ENCODE results near the gene GLE1.

The GLE1 gene

DNA sequence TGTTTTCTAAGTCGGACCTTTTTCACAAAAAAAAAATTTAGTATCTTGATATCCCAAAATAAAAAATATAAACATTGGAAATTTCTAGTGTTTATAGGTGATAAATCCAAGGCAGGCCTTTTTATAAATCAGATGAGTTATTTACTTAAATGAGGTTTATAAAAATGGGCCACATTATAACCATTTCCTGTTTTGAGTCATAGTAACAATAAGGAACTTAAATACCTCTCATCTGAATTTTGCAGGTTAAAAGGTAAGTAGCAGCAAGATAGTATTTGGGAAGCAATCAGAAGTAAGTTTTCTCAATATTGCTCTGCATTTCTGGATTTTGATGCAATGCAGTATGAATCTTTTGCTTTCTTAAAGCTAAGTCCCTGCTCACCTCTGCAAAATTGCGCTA is 51.8 kb downstream of the GLE1 start:
- Histone ChIP-seq H3K27me3 (ENCODE audit: control insufficient read depth in 3 of 3, insufficient read depth in 3 of 3, low read depth in 1 of 3, low read length in 3 of 3) (no peaks in the 10 kb centered on the region), H3K9ac (ENCODE audit: low read depth, low read length, poor library complexity) (no peak overlapping the region), H3K4ac (ENCODE audit: low read length) (no peak overlapping the region), H2AFZ (ENCODE audit: low read length) (no peak overlapping the region), H3K36me3 (replicated peaks in 1 of 2; ENCODE audit: control insufficient read depth in 2 of 2, insufficient read depth in 2 of 2, low read length in 2 of 2) (no peaks in the 10 kb centered on the region), H3K79me1 (ENCODE audit: low read depth, low read length) (peaks cover 3% of the 10 kb centered on the region), H3K4me3 (ENCODE audit: low read length in 2 of 2) (no peak overlapping the region), H4K91ac (ENCODE audit: low read depth, low read length, poor library complexity) (no peak overlapping the region), H3K18ac (ENCODE audit: low read length) (no peak overlapping the region), H3K9me3 (replicated peaks in 1 of 2; ENCODE audit: control insufficient read depth in 2 of 2, insufficient read depth in 1 of 2, low read depth in 1 of 2, low read length in 2 of 2) (no peaks in the 10 kb centered on the region), H3K4me2 (ENCODE audit: insufficient read depth, low read length, poor library complexity, severe bottlenecking) (no peak overlapping the region), H2BK120ac (ENCODE audit: low read depth, low read length) (no peak overlapping the region), H3K27ac (replicated peaks; ENCODE audit: low read length) (no peak overlapping the region), H3K4me1 (ENCODE audit: control insufficient read depth in 2 of 2, insufficient read depth in 1 of 2, low read depth in 1 of 2, low read length in 2 of 2) (peaks cover 20 to 37% of the 10 kb centered on the region in 2 donors), H2BK12ac (ENCODE audit: low read length) (no peak overlapping the region), H4K8ac (ENCODE audit: low read depth, low read length) (no peak overlapping the region), H2BK5ac (ENCODE audit: low read length) (no peak overlapping the region), H2BK15ac (ENCODE audit: low read length) (no peak overlapping the region), H2AK5ac (ENCODE audit: low read depth, low read length) (no peak overlapping the region), H3K23ac (ENCODE audit: low read depth, low read length, poor library complexity) (no peak overlapping the region), H3K14ac (ENCODE audit: low read length) (no peak overlapping the region)
- DNase-seq (ENCODE audit: low spot score) = no peak
- no CpG with 5 or more reads among the region's 2 CpGs for WGBS, 2 donors (ENCODE audit: extremely low coverage in 2 of 2, insufficient read length in 2 of 2, insufficient replicate concordance in 1 of 2)

DNA sequence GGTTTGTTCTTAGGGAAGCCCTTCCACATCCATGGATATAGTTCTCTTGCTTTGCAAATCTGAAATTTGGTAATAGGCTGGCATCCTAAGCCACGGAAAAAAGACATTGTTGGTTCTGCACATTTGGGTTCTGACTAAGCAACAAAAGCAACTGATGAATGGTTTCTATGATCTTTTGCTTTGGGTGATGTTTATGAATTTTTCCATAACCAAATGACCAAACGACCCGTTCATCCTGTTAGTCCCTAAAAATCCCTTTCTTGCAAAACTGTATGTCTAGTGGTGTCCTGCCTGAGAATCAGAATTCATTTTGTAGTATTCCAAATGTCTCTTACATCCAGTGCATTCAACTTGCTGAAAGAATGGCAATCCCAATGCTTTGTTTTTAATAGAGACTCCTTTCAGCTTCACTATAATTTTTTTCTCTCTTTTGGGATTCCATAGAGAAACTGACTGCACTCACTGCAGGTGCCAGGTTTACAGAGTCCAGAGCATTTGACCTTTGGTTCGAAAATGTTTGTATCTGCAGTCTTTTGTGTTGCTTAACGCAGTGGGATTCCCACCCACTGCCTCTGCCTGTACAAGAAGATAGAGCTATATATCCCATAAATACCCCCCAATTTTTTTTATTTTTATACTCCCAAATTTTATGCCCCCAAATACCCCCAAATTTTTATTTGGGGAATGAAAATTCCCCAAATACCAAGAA is 52.6 kb downstream of the GLE1 start:
- no peak overlapping the region for H3K4ac ChIP-seq (ENCODE audit: low read length)
- no peak overlapping the region for H2BK5ac ChIP-seq (ENCODE audit: low read length)
- H3K9ac ChIP-seq (ENCODE audit: low read depth, low read length, poor library complexity) = no peak overlapping the region
- no peak overlapping the region for H2AFZ ChIP-seq (ENCODE audit: low read length)
- H3K4me2 ChIP-seq (ENCODE audit: insufficient read depth, low read length, poor library complexity, severe bottlenecking) = no peak overlapping the region
- no peak overlapping the region for H3K4me3 ChIP-seq (ENCODE audit: low read length in 2 of 2)
- peaks cover 3% of the 10 kb centered on the region for H3K79me1 ChIP-seq (ENCODE audit: low read depth, low read length)
- H2BK120ac ChIP-seq (ENCODE audit: low read depth, low read length) = no peak overlapping the region
- H3K9me3 ChIP-seq (replicated peaks in 1 of 2; ENCODE audit: control insufficient read depth in 2 of 2, insufficient read depth in 1 of 2, low read depth in 1 of 2, low read length in 2 of 2) = no peaks in the 10 kb centered on the region
- WGBS, 2 donors (ENCODE audit: extremely low coverage in 2 of 2, insufficient read length in 2 of 2, insufficient replicate concordance in 1 of 2) = no CpG with 5 or more reads among the region's 5 CpGs
- no peak overlapping the region for H4K8ac ChIP-seq (ENCODE audit: low read depth, low read length)
- H4K91ac ChIP-seq (ENCODE audit: low read depth, low read length, poor library complexity) = no peak overlapping the region
- H3K27ac ChIP-seq (replicated peaks; ENCODE audit: low read length) = no peak overlapping the region
- no peak overlapping the region for H2BK15ac ChIP-seq (ENCODE audit: low read length)
- no peak for DNase-seq (ENCODE audit: low spot score)
- peaks cover 0 to 5% of the 10 kb centered on the region in 2 donors for H3K36me3 ChIP-seq (replicated peaks in 1 of 2; ENCODE audit: control insufficient read depth in 2 of 2, insufficient read depth in 2 of 2, low read length in 2 of 2)
- H3K4me1 ChIP-seq (ENCODE audit: control insufficient read depth in 2 of 2, insufficient read depth in 1 of 2, low read depth in 1 of 2, low read length in 2 of 2) = peaks cover 19 to 35% of the 10 kb centered on the region in 2 donors
- no peak overlapping the region for H2AK5ac ChIP-seq (ENCODE audit: low read depth, low read length)
- H3K18ac ChIP-seq (ENCODE audit: low read length) = no peak overlapping the region
- H2BK12ac ChIP-seq (ENCODE audit: low read length) = no peak overlapping the region
- no peak overlapping the region for H3K23ac ChIP-seq (ENCODE audit: low read depth, low read length, poor library complexity)
- H3K14ac ChIP-seq (ENCODE audit: low read length) = no peak overlapping the region
- no peaks in the 10 kb centered on the region for H3K27me3 ChIP-seq (ENCODE audit: control insufficient read depth in 3 of 3, insufficient read depth in 3 of 3, low read depth in 1 of 3, low read length in 3 of 3)

DNA sequence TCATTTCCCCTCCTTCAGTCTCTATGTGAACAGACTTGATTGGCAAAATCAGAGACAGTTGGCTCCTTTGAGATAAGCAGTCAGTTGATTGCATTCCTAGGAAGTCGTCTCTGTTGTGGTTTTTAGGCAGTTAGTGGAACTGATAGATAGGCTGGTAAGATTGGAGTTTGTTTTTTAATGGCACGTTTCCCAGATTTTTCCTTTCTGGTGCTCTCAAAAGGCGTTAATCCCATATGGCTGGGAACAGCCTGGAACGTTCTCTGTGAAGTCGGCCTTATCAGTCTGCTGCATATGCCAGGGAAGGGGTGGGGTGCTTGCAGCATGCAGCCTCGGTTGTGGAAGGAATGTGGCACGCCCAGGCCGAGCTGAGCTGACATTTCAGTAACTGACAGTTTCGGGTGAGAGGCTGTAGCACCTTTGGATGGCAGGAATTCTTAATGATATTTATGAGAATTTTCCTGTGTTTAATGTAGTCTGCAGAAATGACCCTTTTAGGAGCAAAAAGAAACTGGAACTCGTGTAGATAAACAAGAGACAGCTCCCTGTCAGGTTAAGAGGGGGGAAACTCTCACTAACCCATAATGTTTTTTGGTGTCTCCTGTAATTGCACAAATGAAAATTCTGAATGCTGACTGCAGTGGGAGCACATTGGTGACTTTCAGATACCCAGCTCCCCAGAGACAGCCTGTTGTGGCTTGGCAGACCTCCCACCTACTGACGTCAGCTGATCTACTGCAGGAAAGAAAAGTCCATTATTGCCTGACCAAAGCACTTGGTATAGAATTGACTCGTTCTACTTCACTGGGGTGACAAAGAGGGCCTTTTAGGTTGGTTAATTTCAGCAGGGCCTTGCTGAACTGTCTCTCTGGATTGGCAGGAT is 54.2 kb downstream of the GLE1 start:
- WGBS, 2 donors (ENCODE audit: extremely low coverage in 2 of 2, insufficient read length in 2 of 2, insufficient replicate concordance in 1 of 2) = no CpG with 5 or more reads among the region's 12 CpGs
- no peak overlapping the region for H2BK15ac ChIP-seq (ENCODE audit: low read length)
- H3K4me2 ChIP-seq (ENCODE audit: insufficient read depth, low read length, poor library complexity, severe bottlenecking) = no peak overlapping the region
- no peak overlapping the region for H2AK5ac ChIP-seq (ENCODE audit: low read depth, low read length)
- H3K23ac ChIP-seq (ENCODE audit: low read depth, low read length, poor library complexity) = no peak overlapping the region
- no peak overlapping the region for H4K91ac ChIP-seq (ENCODE audit: low read depth, low read length, poor library complexity)
- no peak overlapping the region for H2BK12ac ChIP-seq (ENCODE audit: low read length)
- H2BK5ac ChIP-seq (ENCODE audit: low read length) = no peak overlapping the region
- H3K36me3 ChIP-seq (replicated peaks in 1 of 2; ENCODE audit: control insufficient read depth in 2 of 2, insufficient read depth in 2 of 2, low read length in 2 of 2) = peaks cover 0 to 9% of the 10 kb centered on the region in 2 donors
- H3K9me3 ChIP-seq (replicated peaks in 1 of 2; ENCODE audit: control insufficient read depth in 2 of 2, insufficient read depth in 1 of 2, low read depth in 1 of 2, low read length in 2 of 2) = no peaks in the 10 kb centered on the region
- peaks cover 3% of the 10 kb centered on the region for H3K79me1 ChIP-seq (ENCODE audit: low read depth, low read length)
- H3K9ac ChIP-seq (ENCODE audit: low read depth, low read length, poor library complexity) = no peak overlapping the region
- peak overlapping the region; percentile 41 for H3K27ac ChIP-seq (replicated peaks; ENCODE audit: low read length)
- H3K4ac ChIP-seq (ENCODE audit: low read length) = no peak overlapping the region
- no peaks in the 10 kb centered on the region for H3K27me3 ChIP-seq (ENCODE audit: control insufficient read depth in 3 of 3, insufficient read depth in 3 of 3, low read depth in 1 of 3, low read length in 3 of 3)
- H4K8ac ChIP-seq (ENCODE audit: low read depth, low read length) = no peak overlapping the region
- H2BK120ac ChIP-seq (ENCODE audit: low read depth, low read length) = no peak overlapping the region
- H3K4me3 ChIP-seq (ENCODE audit: low read length in 2 of 2) = no peak overlapping the region
- H3K4me1 ChIP-seq (ENCODE audit: control insufficient read depth in 2 of 2, insufficient read depth in 1 of 2, low read depth in 1 of 2, low read length in 2 of 2) = peaks cover 19 to 34% of the 10 kb centered on the region in 2 donors
- no peak overlapping the region for H3K14ac ChIP-seq (ENCODE audit: low read length)
- DNase-seq (ENCODE audit: low spot score) = no peak
- no peak overlapping the region for H2AFZ ChIP-seq (ENCODE audit: low read length)
- no peak overlapping the region for H3K18ac ChIP-seq (ENCODE audit: low read length)

DNA sequence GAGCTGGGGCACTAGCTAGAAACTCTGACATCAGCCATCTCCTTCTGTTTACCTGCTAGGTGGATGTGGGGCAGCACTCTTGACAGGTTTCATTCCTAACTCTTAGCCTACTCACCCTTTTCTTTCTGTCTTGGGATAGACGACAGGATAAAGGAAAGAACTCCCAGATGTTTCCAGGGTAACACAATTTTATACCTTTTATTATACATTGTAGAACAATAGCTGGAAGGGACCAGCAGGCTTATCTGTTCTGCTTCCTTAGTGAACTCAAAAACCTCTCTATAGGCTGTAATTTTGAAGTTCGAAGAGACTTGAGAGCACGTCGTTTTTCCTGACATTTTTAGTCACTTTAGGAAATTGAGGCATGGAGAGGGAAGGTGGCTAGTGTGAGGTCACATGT is 61.1 kb downstream of the GLE1 start:
- Histone ChIP-seq H3K9me3 (replicated peaks in 1 of 2; ENCODE audit: control insufficient read depth in 2 of 2, insufficient read depth in 1 of 2, low read depth in 1 of 2, low read length in 2 of 2) (peaks cover 0 to 2% of the 10 kb centered on the region in 2 donors), H3K27ac (replicated peaks; ENCODE audit: low read length) (no peak overlapping the region), H4K91ac (ENCODE audit: low read depth, low read length, poor library complexity) (no peak overlapping the region), H3K18ac (ENCODE audit: low read length) (no peak overlapping the region), H2AK5ac (ENCODE audit: low read depth, low read length) (no peak overlapping the region), H3K4me3 (ENCODE audit: low read length in 2 of 2) (no peak overlapping the region), H2BK5ac (ENCODE audit: low read length) (no peak overlapping the region), H2BK15ac (ENCODE audit: low read length) (no peak overlapping the region), H2BK120ac (ENCODE audit: low read depth, low read length) (no peak overlapping the region), H2AFZ (ENCODE audit: low read length) (no peak overlapping the region), H3K36me3 (replicated peaks in 1 of 2; ENCODE audit: control insufficient read depth in 2 of 2, insufficient read depth in 2 of 2, low read length in 2 of 2) (peaks cover 11 to 54% of the 10 kb centered on the region in 2 donors), H3K23ac (ENCODE audit: low read depth, low read length, poor library complexity) (no peak overlapping the region), H3K79me1 (ENCODE audit: low read depth, low read length) (peaks cover 2% of the 10 kb centered on the region), H3K4me2 (ENCODE audit: insufficient read depth, low read length, poor library complexity, severe bottlenecking) (no peak overlapping the region), H3K4me1 (ENCODE audit: control insufficient read depth in 2 of 2, insufficient read depth in 1 of 2, low read depth in 1 of 2, low read length in 2 of 2) (peaks cover 0 to 2% of the 10 kb centered on the region in 2 donors), H2BK12ac (ENCODE audit: low read length) (no peak overlapping the region), H4K8ac (ENCODE audit: low read depth, low read length) (no peak overlapping the region), H3K27me3 (ENCODE audit: control insufficient read depth in 3 of 3, insufficient read depth in 3 of 3, low read depth in 1 of 3, low read length in 3 of 3) (no peaks in the 10 kb centered on the region), H3K4ac (ENCODE audit: low read length) (no peak overlapping the region), H3K14ac (ENCODE audit: low read length) (no peak overlapping the region), H3K9ac (ENCODE audit: low read depth, low read length, poor library complexity) (no peak overlapping the region)
- DNase-seq (ENCODE audit: low spot score) = no peak
- WGBS, 2 donors (ENCODE audit: extremely low coverage in 2 of 2, insufficient read length in 2 of 2, insufficient replicate concordance in 1 of 2) = no CpG with 5 or more reads among the region's 4 CpGs

All from neuronal stem cell (in vitro differentiated cells).